ENCODE measurements around the gene SPAG9. TPM values are rescaled to one million over a fixed set of nuclear protein-coding genes. Genes with fewer than 3 reads are reported as not detected.

SPAG9 gene
- polyA plus RNA-seq, 1 donor from 2014 or later = 201 TPM

GRCh38 chr17:50946223-50946890 lies 174.3 kb downstream of the SPAG9 start:
- H3K9ac ChIP-seq (ENCODE audit: low read length) = no peak overlapping the region
- H3K9me3 ChIP-seq (ENCODE audit: low read length) = no peaks in the 10 kb centered on the region
- H3K27ac ChIP-seq (ENCODE audit: low read length) = no peak overlapping the region
- H3K36me3 ChIP-seq (ENCODE audit: insufficient read depth, low read length) = no peaks in the 10 kb centered on the region
- no peak for TF ChIP-seq MXI1 (conservative IDR thresholded peaks at IDR 0.05; ENCODE audit: poor library complexity, severe bottlenecking)
- no peak for TF ChIP-seq TAF1 (IDR thresholded peaks at IDR 0.05; ENCODE audit: low read depth)
- no peak for TF ChIP-seq SMC3 (conservative IDR thresholded peaks at IDR 0.05; ENCODE audit: poor library complexity)
- TF ChIP-seq, protein P1, sequence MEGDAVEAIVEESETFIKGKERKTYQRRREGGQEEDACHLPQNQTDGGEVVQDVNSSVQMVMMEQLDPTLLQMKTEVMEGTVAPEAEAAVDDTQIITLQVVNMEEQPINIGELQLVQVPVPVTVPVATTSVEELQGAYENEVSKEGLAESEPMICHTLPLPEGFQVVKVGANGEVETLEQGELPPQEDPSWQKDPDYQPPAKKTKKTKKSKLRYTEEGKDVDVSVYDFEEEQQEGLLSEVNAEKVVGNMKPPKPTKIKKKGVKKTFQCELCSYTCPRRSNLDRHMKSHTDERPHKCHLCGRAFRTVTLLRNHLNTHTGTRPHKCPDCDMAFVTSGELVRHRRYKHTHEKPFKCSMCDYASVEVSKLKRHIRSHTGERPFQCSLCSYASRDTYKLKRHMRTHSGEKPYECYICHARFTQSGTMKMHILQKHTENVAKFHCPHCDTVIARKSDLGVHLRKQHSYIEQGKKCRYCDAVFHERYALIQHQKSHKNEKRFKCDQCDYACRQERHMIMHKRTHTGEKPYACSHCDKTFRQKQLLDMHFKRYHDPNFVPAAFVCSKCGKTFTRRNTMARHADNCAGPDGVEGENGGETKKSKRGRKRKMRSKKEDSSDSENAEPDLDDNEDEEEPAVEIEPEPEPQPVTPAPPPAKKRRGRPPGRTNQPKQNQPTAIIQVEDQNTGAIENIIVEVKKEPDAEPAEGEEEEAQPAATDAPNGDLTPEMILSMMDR (IDR thresholded peaks at IDR 0.05; ENCODE audit: poor library complexity, severe bottlenecking) = no peak
- TF ChIP-seq EP300 (conservative IDR thresholded peaks at IDR 0.05; ENCODE audit: poor library complexity, severe bottlenecking) = no peak
- TF ChIP-seq REST (IDR thresholded peaks at IDR 0.05; ENCODE audit: borderline replicate concordance) = no peak
- no peak for TF ChIP-seq POLR2AphosphoS5 (IDR thresholded peaks at IDR 0.05)
- no peak for TF ChIP-seq RAD21 (conservative IDR thresholded peaks at IDR 0.05)
- no peak overlapping the region for H3K4me3 ChIP-seq (ENCODE audit: low read length)
- no peaks in the 10 kb centered on the region for H3K27me3 ChIP-seq (ENCODE audit: insufficient read depth, low read depth, low read length)
- no peak overlapping the region for H2AFZ ChIP-seq (ENCODE audit: low read depth, low read length)
- no peaks in the 10 kb centered on the region for H3K9me2 ChIP-seq (ENCODE audit: insufficient read depth, low read length)
- H3F3A ChIP-seq (ENCODE audit: insufficient read depth, low read length, poor library complexity, severe bottlenecking) = no peaks in the 10 kb centered on the region
- H3K4me2 ChIP-seq (ENCODE audit: low read length) = no peak overlapping the region
- H3K79me2 ChIP-seq (replicated peaks; ENCODE audit: insufficient read depth, low read length) = no peaks in the 10 kb centered on the region
- H4K20me1 ChIP-seq (ENCODE audit: insufficient read depth) = no peaks in the 10 kb centered on the region

DNA sequence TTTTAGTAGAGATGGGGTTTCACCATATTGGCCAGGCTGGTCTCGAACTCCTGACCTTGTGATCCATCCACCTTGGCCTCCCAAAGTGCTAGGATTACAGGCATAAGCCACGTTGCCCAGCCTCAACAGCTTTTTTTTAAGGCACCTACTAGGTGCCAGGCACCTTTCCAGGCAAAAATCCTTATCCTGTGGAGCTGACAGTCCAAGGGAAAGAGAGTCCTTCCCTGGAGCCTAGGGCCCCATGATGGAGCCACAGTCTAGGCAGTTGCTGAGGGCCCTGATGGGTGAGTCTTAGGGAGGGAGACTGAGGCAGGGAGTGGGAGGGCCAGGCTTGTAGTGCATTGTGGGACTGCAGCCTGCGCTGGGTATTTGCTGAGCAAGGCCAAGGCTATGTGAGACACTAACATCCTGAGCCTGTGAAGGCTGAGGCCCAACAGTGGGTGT lies 174.9 kb downstream of the SPAG9 start:
- no peaks in the 10 kb centered on the region for H3K79me2 ChIP-seq (replicated peaks; ENCODE audit: insufficient read depth, low read length)
- no peak overlapping the region for H3K4me3 ChIP-seq (ENCODE audit: low read length)
- H3K27ac ChIP-seq (ENCODE audit: low read length) = no peak overlapping the region
- H3K9ac ChIP-seq (ENCODE audit: low read length) = no peak overlapping the region
- no peak overlapping the region for H3K4me2 ChIP-seq (ENCODE audit: low read length)
- H3K9me2 ChIP-seq (ENCODE audit: insufficient read depth, low read length) = no peaks in the 10 kb centered on the region
- no peaks in the 10 kb centered on the region for H3F3A ChIP-seq (ENCODE audit: insufficient read depth, low read length, poor library complexity, severe bottlenecking)
- no peaks in the 10 kb centered on the region for H3K36me3 ChIP-seq (ENCODE audit: insufficient read depth, low read length)
- TF ChIP-seq SMC3 (conservative IDR thresholded peaks at IDR 0.05; ENCODE audit: poor library complexity) (no peak), RAD21 (conservative IDR thresholded peaks at IDR 0.05) (no peak), EP300 (conservative IDR thresholded peaks at IDR 0.05; ENCODE audit: poor library complexity, severe bottlenecking) (no peak), POLR2AphosphoS5 (IDR thresholded peaks at IDR 0.05) (no peak), EZH2 (IDR thresholded peaks at IDR 0.05; ENCODE audit: borderline replicate concordance, insufficient read depth, low read length, poor library complexity, severe bottlenecking) (no peak), REST (IDR thresholded peaks at IDR 0.05; ENCODE audit: borderline replicate concordance) (no peak), MXI1 (conservative IDR thresholded peaks at IDR 0.05; ENCODE audit: poor library complexity, severe bottlenecking) (no peak), TAF1 (IDR thresholded peaks at IDR 0.05; ENCODE audit: low read depth) (no peak)
- TF ChIP-seq, protein P1 (IDR thresholded peaks at IDR 0.05; ENCODE audit: poor library complexity, severe bottlenecking) = no peak
- H4K20me1 ChIP-seq (ENCODE audit: insufficient read depth) = no peaks in the 10 kb centered on the region
- H3K9me3 ChIP-seq (ENCODE audit: low read length) = no peaks in the 10 kb centered on the region
- no peaks in the 10 kb centered on the region for H3K27me3 ChIP-seq (ENCODE audit: insufficient read depth, low read depth, low read length)
- H2AFZ ChIP-seq (ENCODE audit: low read depth, low read length) = no peak overlapping the region

Measured in neural cell (in vitro differentiated cells).